SK-N-SH treated with all-trans-retinoic acid at 6 μM for 48 hours (cell line): Measurements from ENCODE around the gene WDR7.

ENCODE experiments used
- ARNTL ChIP-seq: fragments of 450-650 bp; formaldehyde crosslinking; IDR thresholded peaks from 2 replicates; pipeline ENCODE4 v1.5.0; 2020; ENCODE audit warnings: low read depth, mild to moderate bottlenecking, moderate library complexity, borderline replicate concordance
- ESRRG ChIP-seq: fragments of 250-450 bp; sonication (Bioruptor Pico); IDR thresholded peaks from 2 replicates; pipeline ENCODE4 v1.6.1; 2021; ENCODE audit warnings: mild to moderate bottlenecking
- GLIS3 ChIP-seq: fragments of 250-450 bp; sonication (Bioruptor Pico); IDR thresholded peaks from 2 replicates; pipeline ENCODE4 v1.5.0; 2020; ENCODE audit warnings: mild to moderate bottlenecking, moderate library complexity
- ISL1 ChIP-seq: fragments of 250-450 bp; sonication (Bioruptor Pico); IDR thresholded peaks from 2 replicates; pipeline ENCODE4 v2.1.2; 2022; ENCODE audit warnings: mild to moderate bottlenecking, moderate library complexity
- OSR1 ChIP-seq: fragments of 250-450 bp; sonication (Bioruptor Pico); IDR thresholded peaks from 2 replicates; pipeline ENCODE4 v1.8.0; 2022; ENCODE audit warnings: moderate library complexity, mild to moderate bottlenecking, inconsistent platforms
- PPARA ChIP-seq: fragments of 250-450 bp; sonication (Bioruptor Pico); IDR thresholded peaks from 2 replicates; pipeline ENCODE4 v1.5.0; 2020; ENCODE audit warnings: mild to moderate bottlenecking, borderline replicate concordance
- SNAI2 ChIP-seq: fragments of 250-450 bp; sonication (Bioruptor Pico); IDR thresholded peaks from 2 replicates; pipeline ENCODE4 v1.5.0; 2020; ENCODE audit warnings: mild to moderate bottlenecking, moderate library complexity
- ZC3H10 ChIP-seq: fragments of 250-450 bp; sonication (Bioruptor Pico); IDR thresholded peaks from 2 replicates; pipeline ENCODE4 v1.5.1; 2021; ENCODE audit warnings: mild to moderate bottlenecking, moderate library complexity
- ZFP30 ChIP-seq: fragments of 450-650 bp; formaldehyde crosslinking; IDR thresholded peaks from 2 replicates; pipeline ENCODE4 v1.5.0; 2022; ENCODE audit warnings: mild to moderate bottlenecking, moderate library complexity
- TF ChIP-seq, protein P1 (sequence below): fragments of 250-450 bp; sonication (Bioruptor Pico); IDR thresholded peaks from 2 replicates; pipeline ENCODE4 v1.5.1; 2021; ENCODE audit warnings: mild to moderate bottlenecking, moderate library complexity
- TF ChIP-seq, protein P2 (sequence below): fragments of 250-450 bp; sonication (Bioruptor Pico); IDR thresholded peaks from 2 replicates; pipeline ENCODE4 v1.8.0; 2020; ENCODE audit warnings: mild to moderate bottlenecking, moderate library complexity, borderline replicate concordance

DNA sequence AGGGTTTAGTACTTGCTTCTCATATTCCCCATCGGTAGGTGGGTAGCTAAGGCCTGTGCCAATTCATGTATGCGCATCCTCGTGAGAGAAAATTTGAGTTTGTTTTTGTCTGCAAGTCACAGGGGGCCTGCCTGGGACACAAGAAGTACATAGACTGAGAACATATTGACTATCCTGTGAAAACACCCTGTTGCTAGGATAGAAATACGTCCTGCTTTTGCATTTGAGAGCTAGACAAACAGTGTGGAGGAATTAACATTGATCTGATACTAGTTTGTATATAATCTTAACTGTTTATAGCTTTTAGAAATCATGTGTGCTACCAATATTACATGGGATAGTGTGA, 10.9 kb downstream of the WDR7 start:
- TF ChIP-seq SNAI2 (CRISPR knock-in tag) (no peak), ESRRG (no peak), ZC3H10 (no peak), PPARA (CRISPR knock-in tag) (no peak), ARNTL (no peak), ZFP30 (no peak), OSR1 (CRISPR knock-in tag) (no peak), ISL1 (CRISPR knock-in tag) (no peak), GLIS3 (CRISPR knock-in tag) (no peak)
- TF ChIP-seq, protein P1, sequence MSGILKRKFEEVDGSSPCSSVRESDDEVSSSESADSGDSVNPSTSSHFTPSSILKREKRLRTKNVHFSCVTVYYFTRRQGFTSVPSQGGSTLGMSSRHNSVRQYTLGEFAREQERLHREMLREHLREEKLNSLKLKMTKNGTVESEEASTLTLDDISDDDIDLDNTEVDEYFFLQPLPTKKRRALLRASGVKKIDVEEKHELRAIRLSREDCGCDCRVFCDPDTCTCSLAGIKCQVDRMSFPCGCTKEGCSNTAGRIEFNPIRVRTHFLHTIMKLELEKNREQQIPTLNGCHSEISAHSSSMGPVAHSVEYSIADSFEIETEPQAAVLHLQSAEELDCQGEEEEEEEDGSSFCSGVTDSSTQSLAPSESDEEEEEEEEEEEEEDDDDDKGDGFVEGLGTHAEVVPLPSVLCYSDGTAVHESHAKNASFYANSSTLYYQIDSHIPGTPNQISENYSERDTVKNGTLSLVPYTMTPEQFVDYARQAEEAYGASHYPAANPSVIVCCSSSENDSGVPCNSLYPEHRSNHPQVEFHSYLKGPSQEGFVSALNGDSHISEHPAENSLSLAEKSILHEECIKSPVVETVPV: no peak
- TF ChIP-seq, protein P2, sequence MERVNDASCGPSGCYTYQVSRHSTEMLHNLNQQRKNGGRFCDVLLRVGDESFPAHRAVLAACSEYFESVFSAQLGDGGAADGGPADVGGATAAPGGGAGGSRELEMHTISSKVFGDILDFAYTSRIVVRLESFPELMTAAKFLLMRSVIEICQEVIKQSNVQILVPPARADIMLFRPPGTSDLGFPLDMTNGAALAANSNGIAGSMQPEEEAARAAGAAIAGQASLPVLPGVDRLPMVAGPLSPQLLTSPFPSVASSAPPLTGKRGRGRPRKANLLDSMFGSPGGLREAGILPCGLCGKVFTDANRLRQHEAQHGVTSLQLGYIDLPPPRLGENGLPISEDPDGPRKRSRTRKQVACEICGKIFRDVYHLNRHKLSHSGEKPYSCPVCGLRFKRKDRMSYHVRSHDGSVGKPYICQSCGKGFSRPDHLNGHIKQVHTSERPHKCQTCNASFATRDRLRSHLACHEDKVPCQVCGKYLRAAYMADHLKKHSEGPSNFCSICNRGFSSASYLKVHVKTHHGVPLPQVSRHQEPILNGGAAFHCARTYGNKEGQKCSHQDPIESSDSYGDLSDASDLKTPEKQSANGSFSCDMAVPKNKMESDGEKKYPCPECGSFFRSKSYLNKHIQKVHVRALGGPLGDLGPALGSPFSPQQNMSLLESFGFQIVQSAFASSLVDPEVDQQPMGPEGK: no peak
